ENCODE data around the gene SMG9.

- TF ChIP-seq CTCF (IDR thresholded peaks at IDR 0.05) = no peak
- TF ChIP-seq POLR2A (IDR thresholded peaks at IDR 0.05) = no peak
Observed at GRCh38 chr19:43773725-43774102, 19.0 kb upstream of the SMG9 start.

Data from tibial nerve (tissue), 3 donors.